ENCODE data around the gene ECI2. TPM values are rescaled to one million over a fixed set of nuclear protein-coding genes. Genes with fewer than 3 reads are reported as not detected.
A peak's percentile ranks its signal among the peaks of the same experiment; 100 is the strongest.
"Not testable (repeated sequence)": the region's sequence is repeated elsewhere in the genome, so short reads cannot be mapped to it uniquely, and the experiment has no call there.

Gene ECI2
- total RNA-seq, 1 donor from 2014 or later: 29.2 TPM

GRCh38 chr6:4113649-4114048 lies 21.7 kb downstream of the ECI2 start:
- H3K4me1 Mint-ChIP-seq (ENCODE audit: low read depth): peaks cover 19% of the 10 kb centered on the region
- DNase-seq (ENCODE audit: low spot score): no peak
- H3K4me3 Mint-ChIP-seq (ENCODE audit: unreplicated experiment): no peak overlapping the region
- TF ChIP-seq, protein P1, sequence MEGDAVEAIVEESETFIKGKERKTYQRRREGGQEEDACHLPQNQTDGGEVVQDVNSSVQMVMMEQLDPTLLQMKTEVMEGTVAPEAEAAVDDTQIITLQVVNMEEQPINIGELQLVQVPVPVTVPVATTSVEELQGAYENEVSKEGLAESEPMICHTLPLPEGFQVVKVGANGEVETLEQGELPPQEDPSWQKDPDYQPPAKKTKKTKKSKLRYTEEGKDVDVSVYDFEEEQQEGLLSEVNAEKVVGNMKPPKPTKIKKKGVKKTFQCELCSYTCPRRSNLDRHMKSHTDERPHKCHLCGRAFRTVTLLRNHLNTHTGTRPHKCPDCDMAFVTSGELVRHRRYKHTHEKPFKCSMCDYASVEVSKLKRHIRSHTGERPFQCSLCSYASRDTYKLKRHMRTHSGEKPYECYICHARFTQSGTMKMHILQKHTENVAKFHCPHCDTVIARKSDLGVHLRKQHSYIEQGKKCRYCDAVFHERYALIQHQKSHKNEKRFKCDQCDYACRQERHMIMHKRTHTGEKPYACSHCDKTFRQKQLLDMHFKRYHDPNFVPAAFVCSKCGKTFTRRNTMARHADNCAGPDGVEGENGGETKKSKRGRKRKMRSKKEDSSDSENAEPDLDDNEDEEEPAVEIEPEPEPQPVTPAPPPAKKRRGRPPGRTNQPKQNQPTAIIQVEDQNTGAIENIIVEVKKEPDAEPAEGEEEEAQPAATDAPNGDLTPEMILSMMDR (IDR thresholded peaks at IDR 0.05): no peak
- H3K9me3 Mint-ChIP-seq (ENCODE audit: low read depth): peaks cover 19% of the 10 kb centered on the region
- H3K27me3 Mint-ChIP-seq (ENCODE audit: low read depth): no peaks in the 10 kb centered on the region
- H3K27ac Mint-ChIP-seq (ENCODE audit: unreplicated experiment): no peak overlapping the region
- H3K36me3 Mint-ChIP-seq (ENCODE audit: low read depth): peaks cover 28% of the 10 kb centered on the region

GRCh38 chr6:4112366-4112765 lies 23.0 kb downstream of the ECI2 start:
- H3K4me3 Mint-ChIP-seq (ENCODE audit: unreplicated experiment): no peak overlapping the region
- no peak overlapping the region for H3K27ac Mint-ChIP-seq (ENCODE audit: unreplicated experiment)
- H3K4me1 Mint-ChIP-seq (ENCODE audit: low read depth): peaks cover 21% of the 10 kb centered on the region
- TF ChIP-seq, protein P1 (IDR thresholded peaks at IDR 0.05): no peak
- no peak for DNase-seq (ENCODE audit: low spot score)
- peaks cover 19% of the 10 kb centered on the region for H3K9me3 Mint-ChIP-seq (ENCODE audit: low read depth)
- H3K36me3 Mint-ChIP-seq (ENCODE audit: low read depth): peaks cover 22% of the 10 kb centered on the region
- H3K27me3 Mint-ChIP-seq (ENCODE audit: low read depth): no peaks in the 10 kb centered on the region

- H3K36me3 Mint-ChIP-seq (ENCODE audit: low read depth); DNase-seq (ENCODE audit: low spot score); H3K4me3 Mint-ChIP-seq (ENCODE audit: unreplicated experiment); H3K27me3 Mint-ChIP-seq (ENCODE audit: low read depth): not testable (repeated sequence)
- Mint-ChIP-seq H3K27ac (ENCODE audit: unreplicated experiment) (peak overlapping the region; percentile 37), H3K9me3 (ENCODE audit: low read depth) (peaks cover 19% of the 10 kb centered on the region), H3K4me1 (ENCODE audit: low read depth) (peaks cover 19% of the 10 kb centered on the region)
These were observed 26.0 kb downstream of the ECI2 start for GRCh38 chr6:4109363-4109815.

DNA sequence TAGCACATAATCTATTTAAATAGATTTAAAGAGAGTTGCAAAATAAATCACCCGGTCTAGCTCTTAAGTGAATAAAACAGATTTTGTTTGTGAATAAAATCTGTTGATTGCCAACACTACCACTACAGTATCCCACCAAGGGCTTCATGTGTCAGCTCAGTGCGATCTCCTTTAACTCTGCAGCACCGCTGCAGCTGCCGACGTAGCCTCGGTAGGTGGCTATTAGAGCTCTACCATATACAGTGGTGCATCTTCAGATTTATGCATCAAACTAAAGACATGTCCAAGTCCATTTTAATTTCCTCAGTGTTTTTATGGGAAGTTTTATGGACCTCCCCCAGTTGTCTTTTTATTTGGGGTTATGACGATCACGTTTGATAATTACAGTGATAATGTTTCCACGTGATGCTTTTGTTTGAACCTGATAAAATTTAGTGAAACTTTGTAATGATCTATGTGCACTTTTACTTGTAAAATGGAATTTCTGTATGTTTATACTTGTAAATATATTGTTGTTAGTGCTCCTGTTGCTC lies 26.7 kb downstream of the ECI2 start:
- no peak overlapping the region for H3K4me3 Mint-ChIP-seq (ENCODE audit: unreplicated experiment)
- DNase-seq (ENCODE audit: low spot score): no peak
- peaks cover 19% of the 10 kb centered on the region for H3K4me1 Mint-ChIP-seq (ENCODE audit: low read depth)
- peaks cover 15% of the 10 kb centered on the region for H3K9me3 Mint-ChIP-seq (ENCODE audit: low read depth)
- TF ChIP-seq, protein P1 (IDR thresholded peaks at IDR 0.05): no peak
- no peaks in the 10 kb centered on the region for H3K27me3 Mint-ChIP-seq (ENCODE audit: low read depth)
- H3K27ac Mint-ChIP-seq (ENCODE audit: unreplicated experiment): no peak overlapping the region
- peaks cover 3% of the 10 kb centered on the region for H3K36me3 Mint-ChIP-seq (ENCODE audit: low read depth)

GRCh38 chr6:4107873-4108272 lies 27.5 kb downstream of the ECI2 start:
- peaks cover 10% of the 10 kb centered on the region for H3K9me3 Mint-ChIP-seq (ENCODE audit: low read depth)
- peaks cover 19% of the 10 kb centered on the region for H3K4me1 Mint-ChIP-seq (ENCODE audit: low read depth)
- H3K27ac Mint-ChIP-seq (ENCODE audit: unreplicated experiment): no peak overlapping the region
- TF ChIP-seq, protein P1 (IDR thresholded peaks at IDR 0.05): no peak
- H3K27me3 Mint-ChIP-seq (ENCODE audit: low read depth): no peaks in the 10 kb centered on the region
- peaks cover 3% of the 10 kb centered on the region for H3K36me3 Mint-ChIP-seq (ENCODE audit: low read depth)
- no peak for DNase-seq (ENCODE audit: low spot score)
- H3K4me3 Mint-ChIP-seq (ENCODE audit: unreplicated experiment): no peak overlapping the region

- no peaks in the 10 kb centered on the region for H3K9me3 Mint-ChIP-seq (ENCODE audit: low read depth)
- H3K27me3 Mint-ChIP-seq (ENCODE audit: low read depth): no peaks in the 10 kb centered on the region
- H3K36me3 Mint-ChIP-seq (ENCODE audit: low read depth): no peaks in the 10 kb centered on the region
- peaks cover 19% of the 10 kb centered on the region for H3K4me1 Mint-ChIP-seq (ENCODE audit: low read depth)
- TF ChIP-seq, protein P1 (IDR thresholded peaks at IDR 0.05): no peak
- DNase-seq (ENCODE audit: low spot score): no peak
- no peak overlapping the region for H3K4me3 Mint-ChIP-seq (ENCODE audit: unreplicated experiment)
- H3K27ac Mint-ChIP-seq (ENCODE audit: unreplicated experiment): no peak overlapping the region
These were observed 29.3 kb downstream of the ECI2 start for GRCh38 chr6:4105980-4106536.

All from chondrocyte (in vitro differentiated cells).